Neuronal stem cell (in vitro differentiated cells): ENCODE measurements around the gene DTNA.

ENCODE experiments used
- DNase-seq: peaks from one replicate; pipeline ENCODE4 v3.0.0-alpha.2; 2013; ENCODE audit warnings: low spot score
- H2AFZ ChIP-seq: one replicate; pipeline ENCODE4 v1.6.1; 2013; ENCODE audit warnings: mild to moderate bottlenecking, low read length, inconsistent platforms
- H2AK5ac ChIP-seq: 2 replicates; pipeline ENCODE4 v1.6.1; 2013; ENCODE audit warnings: low read depth, mild to moderate bottlenecking, inconsistent platforms, low read length, moderate library complexity, mixed read lengths
- H2BK120ac ChIP-seq: 2 replicates; pipeline ENCODE4 v1.6.1; 2013; ENCODE audit warnings: low read depth, mild to moderate bottlenecking, inconsistent platforms, low read length, moderate library complexity, mixed read lengths
- H2BK12ac ChIP-seq: one replicate; pipeline ENCODE4 v1.6.1; 2013; ENCODE audit warnings: low read length, inconsistent platforms
- H2BK15ac ChIP-seq: 2 replicates; pipeline ENCODE4 v1.6.1; 2013; ENCODE audit warnings: mild to moderate bottlenecking, low read length, inconsistent platforms, mixed read lengths
- H2BK5ac ChIP-seq: one replicate; pipeline ENCODE4 v1.6.1; 2013; ENCODE audit warnings: inconsistent platforms, mild to moderate bottlenecking, low read length, moderate library complexity
- H3K14ac ChIP-seq: one replicate; pipeline ENCODE4 v1.6.1; 2013; ENCODE audit warnings: low read length, inconsistent platforms
- H3K18ac ChIP-seq: 2 replicates; pipeline ENCODE4 v1.6.1; 2013; ENCODE audit warnings: low read length, inconsistent platforms
- H3K23ac ChIP-seq: 2 replicates; pipeline ENCODE4 v1.6.1; 2013; ENCODE audit warnings: low read depth, mild to moderate bottlenecking, mixed read lengths, low read length, inconsistent platforms; ENCODE audit not compliant: poor library complexity
- H3K27ac ChIP-seq: replicated peaks from 3 replicates; pipeline ENCODE4 v1.5.1; 2013; ENCODE audit warnings: low read length, inconsistent platforms
- H3K27me3 ChIP-seq, 3 experiments: 2 replicates each; pipeline ENCODE4 v1.6.1; 2013; ENCODE audit warnings: low read length in 3 of 3, mild to moderate bottlenecking in 2 of 3, inconsistent platforms in 1 of 3, low read depth in 1 of 3, mixed read lengths in 1 of 3, moderate library complexity in 1 of 3; ENCODE audit not compliant: control insufficient read depth in 3 of 3, insufficient read depth in 3 of 3
- H3K36me3 ChIP-seq, 2 donors: replicated peaks in 1 of 2; 2 replicates each; pipeline ENCODE4 v1.6.1; 2013; ENCODE audit warnings: low read length in 2 of 2; ENCODE audit not compliant: control insufficient read depth in 2 of 2, insufficient read depth in 2 of 2
- H3K4ac ChIP-seq: 2 replicates; pipeline ENCODE4 v1.6.1; 2013; ENCODE audit warnings: inconsistent platforms, mild to moderate bottlenecking, low read length, moderate library complexity
- H3K4me1 ChIP-seq, 2 donors: 1 replicate in 1 of 2; 2 replicates in 1 of 2; pipeline ENCODE4 v1.6.1; 2013; ENCODE audit warnings: low read length in 2 of 2, low read depth in 1 of 2; ENCODE audit not compliant: control insufficient read depth in 2 of 2, insufficient read depth in 1 of 2
- H3K4me2 ChIP-seq: one replicate; pipeline ENCODE4 v1.6.1; 2013; ENCODE audit warnings: mild to moderate bottlenecking, low read length, inconsistent platforms; ENCODE audit not compliant: insufficient read depth, poor library complexity, severe bottlenecking
- H3K4me3 ChIP-seq, 2 donors: 2 replicates each; pipeline ENCODE4 v1.5.1; 2013; ENCODE audit warnings: low read length in 2 of 2, mild to moderate bottlenecking in 2 of 2, inconsistent platforms in 1 of 2, moderate library complexity in 1 of 2
- H3K79me1 ChIP-seq: one replicate; pipeline ENCODE4 v1.6.1; 2013; ENCODE audit warnings: low read depth, mild to moderate bottlenecking, inconsistent platforms, low read length, moderate library complexity
- H3K9ac ChIP-seq: one replicate; pipeline ENCODE4 v1.6.1; 2013; ENCODE audit warnings: mild to moderate bottlenecking, low read depth, low read length, inconsistent platforms; ENCODE audit not compliant: poor library complexity
- H3K9me3 ChIP-seq, 2 donors: replicated peaks in 1 of 2; 2 replicates each; pipeline versions ENCODE3 to v1.6.1; 2013; ENCODE audit warnings: low read length in 2 of 2, mild to moderate bottlenecking in 2 of 2, inconsistent platforms in 1 of 2, low read depth in 1 of 2, mixed read lengths in 1 of 2, moderate library complexity in 1 of 2; ENCODE audit not compliant: control insufficient read depth in 2 of 2, insufficient read depth in 1 of 2
- H4K8ac ChIP-seq: one replicate; pipeline ENCODE4 v1.6.1; 2013; ENCODE audit warnings: low read depth, mild to moderate bottlenecking, inconsistent platforms, low read length, moderate library complexity
- H4K91ac ChIP-seq: one replicate; pipeline ENCODE4 v1.6.1; 2013; ENCODE audit warnings: low read length, low read depth, mild to moderate bottlenecking, inconsistent platforms; ENCODE audit not compliant: poor library complexity
- WGBS, 2 donors: extraction: QIAGEN DNeasy Blood & Tissue Kit; methylation state at CpG; one replicate each; pipeline ENCODE4 v1.1.7; 2013; ENCODE audit warnings: missing lambda C conversion rate in 2 of 2, mixed read lengths in 1 of 2; ENCODE audit not compliant: insufficient read length in 2 of 2, insufficient replicate concordance in 1 of 2; ENCODE audit errors: extremely low coverage in 2 of 2; 5-methylcytosine and 5-hydroxymethylcytosine counted together

DTNA gene

DNA sequence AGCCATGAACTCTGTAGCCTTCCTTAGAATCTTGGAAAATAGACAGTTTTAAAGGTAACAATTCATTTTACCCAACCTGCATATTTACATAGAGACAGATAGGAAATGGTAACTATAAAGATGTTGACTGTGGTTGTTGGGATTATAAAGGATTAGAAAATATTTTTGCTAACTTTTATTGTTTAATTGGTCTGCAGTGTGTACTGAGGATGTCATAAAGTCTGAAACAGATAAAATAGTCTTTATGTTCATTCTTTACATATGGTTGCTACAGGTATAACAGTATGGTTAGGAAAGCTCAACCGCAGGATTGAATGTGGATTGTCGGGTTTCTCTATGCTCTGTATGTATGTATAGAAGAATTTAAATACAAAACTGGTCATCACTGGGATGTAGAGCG is 7.3 kb upstream of the DTNA start:
- H3K14ac ChIP-seq: no peak overlapping the region

GRCh38 chr18:34704074-34704473 is 6.0 kb upstream of the DTNA start:
- no peak overlapping the region for H3K4ac ChIP-seq
- no peak overlapping the region for H4K91ac ChIP-seq
- no peak overlapping the region for H2BK12ac ChIP-seq
- no peak overlapping the region for H3K4me2 ChIP-seq
- H2AFZ ChIP-seq: no peak overlapping the region
- H2BK15ac ChIP-seq: no peak overlapping the region
- H3K79me1 ChIP-seq: no peaks in the 10 kb centered on the region
- no peaks in the 10 kb centered on the region for H3K36me3 ChIP-seq
- H3K23ac ChIP-seq: no peak overlapping the region
- H4K8ac ChIP-seq: no peak overlapping the region
- DNase-seq: no peak
- no peaks in the 10 kb centered on the region for H3K9me3 ChIP-seq
- no peak overlapping the region for H3K27ac ChIP-seq
- H3K4me3 ChIP-seq: no peak overlapping the region
- no peak overlapping the region for H2BK120ac ChIP-seq
- peaks cover 0 to 97% (median 0%) of the 10 kb centered on the region in 3 experiments for H3K27me3 ChIP-seq
- no peak overlapping the region for H2AK5ac ChIP-seq
- no peak overlapping the region for H3K18ac ChIP-seq
- no CpG with 5 or more reads among the region's 1 CpG for WGBS, 2 donors
- no peak overlapping the region for H3K9ac ChIP-seq
- peaks cover 0 to 2% of the 10 kb centered on the region in 2 donors for H3K4me1 ChIP-seq
- H2BK5ac ChIP-seq: no peak overlapping the region
- no peak overlapping the region for H3K14ac ChIP-seq

More for the DNA sequence above, 7.3 kb upstream of the DTNA start:
- Histone ChIP-seq H2AFZ (no peak overlapping the region), H3K4ac (no peak overlapping the region), H4K8ac (no peak overlapping the region), H3K9me3 (peaks cover 1 to 8% of the 10 kb centered on the region in 2 donors), H3K27me3 (peaks cover 0 to 95% (median 0%) of the 10 kb centered on the region in 3 experiments), H4K91ac (no peak overlapping the region), H3K79me1 (no peaks in the 10 kb centered on the region), H3K27ac (no peak overlapping the region), H3K18ac (no peak overlapping the region), H3K4me2 (no peak overlapping the region), H3K4me1 (peaks cover 0 to 2% of the 10 kb centered on the region in 2 donors), H2BK15ac (no peak overlapping the region), H2BK120ac (no peak overlapping the region), H3K36me3 (no peaks in the 10 kb centered on the region), H2AK5ac (no peak overlapping the region), H2BK12ac (no peak overlapping the region), H3K23ac (no peak overlapping the region), H2BK5ac (no peak overlapping the region), H3K9ac (no peak overlapping the region), H3K4me3 (no peak overlapping the region)
- DNase-seq: no peak
- no CpG with 5 or more reads among the region's 3 CpGs for WGBS, 2 donors

DNA sequence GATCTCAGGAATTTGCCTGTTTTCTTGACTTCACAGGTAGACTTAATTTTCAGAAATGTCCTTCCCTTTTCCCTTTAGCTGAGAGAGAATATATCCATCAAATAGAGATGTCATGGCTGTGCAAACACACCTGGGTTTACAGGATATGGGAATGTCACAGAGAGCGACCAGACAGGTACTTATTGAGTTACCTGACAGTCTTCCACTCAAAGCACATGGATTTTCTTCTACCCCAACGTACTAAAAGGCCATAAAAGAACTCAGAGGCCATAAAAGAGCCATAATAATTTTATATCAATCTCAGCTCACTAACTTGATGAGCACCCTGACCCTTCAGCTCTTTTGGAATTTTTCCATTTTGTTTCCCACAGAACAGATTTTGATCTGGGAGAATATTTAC is 5.3 kb upstream of the DTNA start:
- Histone ChIP-seq H3K18ac (no peak overlapping the region), H3K4me2 (no peak overlapping the region), H3K4ac (no peak overlapping the region), H3K27ac (no peak overlapping the region), H3K27me3 (peaks cover 0 to 94% (median 0%) of the 10 kb centered on the region in 3 experiments), H3K9me3 (no peaks in the 10 kb centered on the region), H2BK5ac (no peak overlapping the region), H3K9ac (no peak overlapping the region), H2AK5ac (no peak overlapping the region), H4K8ac (no peak overlapping the region), H2BK12ac (no peak overlapping the region), H3K4me1 (peaks cover 3 to 5% of the 10 kb centered on the region in 2 donors), H3K4me3 (no peak overlapping the region), H2AFZ (no peak overlapping the region), H4K91ac (no peak overlapping the region), H3K14ac (no peak overlapping the region), H3K79me1 (no peaks in the 10 kb centered on the region), H3K36me3 (no peaks in the 10 kb centered on the region), H2BK120ac (no peak overlapping the region), H2BK15ac (no peak overlapping the region), H3K23ac (no peak overlapping the region)
- DNase-seq: no peak
- WGBS, 2 donors: no CpG with 5 or more reads among the region's 2 CpGs

DNA sequence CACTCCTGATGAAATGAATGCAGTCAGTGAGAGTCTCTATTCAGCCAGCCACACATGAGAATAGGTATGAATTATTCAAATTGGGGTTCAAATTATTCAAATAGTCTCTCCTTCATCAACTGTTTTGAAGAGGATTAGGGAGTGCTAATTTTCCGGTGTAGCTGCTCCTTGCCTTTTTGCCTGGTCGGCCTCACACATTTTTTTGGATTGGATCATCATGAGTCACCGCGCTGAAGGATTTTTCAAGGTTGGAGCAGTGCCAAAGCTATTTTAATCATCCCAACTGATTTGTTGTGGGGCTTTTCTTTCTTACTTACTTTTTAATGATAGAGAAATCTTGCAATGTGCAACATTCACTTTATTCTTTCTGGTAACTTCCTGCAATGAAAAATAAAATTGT is 2.4 kb upstream of the DTNA start:
- no peak overlapping the region for H3K4me3 ChIP-seq
- H3K9ac ChIP-seq: no peak overlapping the region
- no peak overlapping the region for H2AFZ ChIP-seq
- H3K4me1 ChIP-seq: peaks cover 5 to 11% of the 10 kb centered on the region in 2 donors
- H3K36me3 ChIP-seq: no peaks in the 10 kb centered on the region
- no peak overlapping the region for H2BK5ac ChIP-seq
- no peak overlapping the region for H2BK120ac ChIP-seq
- no peak for DNase-seq
- no peaks in the 10 kb centered on the region for H3K9me3 ChIP-seq
- H3K4ac ChIP-seq: no peak overlapping the region
- H2AK5ac ChIP-seq: no peak overlapping the region
- H2BK15ac ChIP-seq: no peak overlapping the region
- no peak overlapping the region for H3K18ac ChIP-seq
- H4K8ac ChIP-seq: no peak overlapping the region
- peaks cover 0 to 81% (median 0%) of the 10 kb centered on the region in 3 experiments for H3K27me3 ChIP-seq
- H3K79me1 ChIP-seq: no peaks in the 10 kb centered on the region
- no peak overlapping the region for H3K14ac ChIP-seq
- H2BK12ac ChIP-seq: no peak overlapping the region
- H3K4me2 ChIP-seq: no peak overlapping the region
- no CpG with 5 or more reads among the region's 4 CpGs for WGBS, 2 donors
- H3K23ac ChIP-seq: no peak overlapping the region
- H4K91ac ChIP-seq: no peak overlapping the region
- H3K27ac ChIP-seq: no peak overlapping the region
